Testis (tissue), 3 donors: Measurements from ENCODE around the gene CETP. TPM values are rescaled to one million over a fixed set of nuclear protein-coding genes. Genes with fewer than 3 reads are reported as not detected.

Experiments
- DNase-seq: peaks from one replicate; pipeline ENCODE4 v3.0.0-alpha.2; 2019
- H3K27ac ChIP-seq, 2 donors: fragments of 200-600 bp; sonication (generic); one replicate each; pipeline ENCODE4 v1.5.1; 2019
- H3K27me3 ChIP-seq: fragments of 200-600 bp; sonication (generic); one replicate; pipeline ENCODE4 v1.5.1; 2019
- H3K36me3 ChIP-seq: fragments of 200-600 bp; sonication (generic); one replicate; pipeline ENCODE4 v1.5.1; 2017; ENCODE audit warnings: low read depth; ENCODE audit errors: missing control alignments
- H3K4me1 ChIP-seq: fragments of 200-600 bp; sonication (generic); one replicate; pipeline ENCODE4 v1.5.1; 2019
- H3K4me3 ChIP-seq, 2 donors: fragments of 200-600 bp; sonication (generic); one replicate each; pipeline ENCODE4 v1.5.1; 2017 to 2019
- H3K9me3 ChIP-seq: fragments of 200-600 bp; sonication (generic); one replicate; pipeline ENCODE4 v1.5.1; 2017
- CTCF ChIP-seq, 3 experiments: fragments of 450-650 bp in 2 of 3; fragments of 200-600 bp in 1 of 3; sonication (generic) in 1 of 3; IDR thresholded peaks; one replicate each; pipeline ENCODE4 v1.5.1; 2016 to 2019; ENCODE audit warnings: antibody characterized with exemption in 3 of 3, mild to moderate bottlenecking in 2 of 3, moderate library complexity in 1 of 3
- POLR2A ChIP-seq: fragments of 450-650 bp; IDR thresholded peaks from one replicate; pipeline ENCODE4 v1.6.1; 2017; ENCODE audit warnings: antibody characterized with exemption, mild to moderate bottlenecking, moderate library complexity
- WGBS, 2 donors: methylation state at CpG; one replicate each; pipeline ENCODE4 v1.1.5; 2018; 5-methylcytosine and 5-hydroxymethylcytosine counted together
- intact Hi-C: fragments of 100-400 bp; cut with DNase I; formaldehyde crosslinking; loops from one replicate; pipeline ENCODE4 v1.15.1; 2023; ENCODE audit warnings: low total_unique reads
- polyA plus RNA-seq: library from polyadenylated mRNA; stranded (reverse); fragments of 350-450 nt; fragmentation: Illumina TruSeq; extraction: RNeasy Lipid Tissue Mini Kit (QIAGEN cat#74804); gene quantifications from one replicate; pipeline ENCODE4 v1.2.3, GENCODE V29; 2014; ENCODE audit warnings: low read depth, low replicate concordance; ENCODE audit not compliant: insufficient read depth
- total RNA-seq, 2 donors: library from RNA; depleted of rRNA; stranded (reverse); fragments of >200 nt; gene quantifications; one replicate each; pipeline ENCODE4 v1.2.3, GENCODE V29; 2016

The CETP gene
- total and polyA plus RNA-seq, 3 donors from 2014 or later, result 0.24 to 0.69 (median 0.50) TPM

GRCh38 chr16:57028086-57028485, 66.3 kb downstream of the CETP start:
- Histone ChIP-seq H3K4me1 (no peaks in the 10 kb centered on the region), H3K27me3 (no peaks in the 10 kb centered on the region), H3K36me3 (no peaks in the 10 kb centered on the region), H3K27ac (no peak overlapping the region), H3K9me3 (no peaks in the 10 kb centered on the region), H3K4me3 (no peak overlapping the region)
- intact Hi-C loops, result no loop called here
- no peak for TF ChIP-seq POLR2A
- no peak for TF ChIP-seq CTCF (IDR thresholded peaks at IDR 0.05)
- 78 to 82% methylated on average over 4 of the region's 4 CpGs for WGBS, 2 donors
- DNase-seq, result no peak

DNA sequence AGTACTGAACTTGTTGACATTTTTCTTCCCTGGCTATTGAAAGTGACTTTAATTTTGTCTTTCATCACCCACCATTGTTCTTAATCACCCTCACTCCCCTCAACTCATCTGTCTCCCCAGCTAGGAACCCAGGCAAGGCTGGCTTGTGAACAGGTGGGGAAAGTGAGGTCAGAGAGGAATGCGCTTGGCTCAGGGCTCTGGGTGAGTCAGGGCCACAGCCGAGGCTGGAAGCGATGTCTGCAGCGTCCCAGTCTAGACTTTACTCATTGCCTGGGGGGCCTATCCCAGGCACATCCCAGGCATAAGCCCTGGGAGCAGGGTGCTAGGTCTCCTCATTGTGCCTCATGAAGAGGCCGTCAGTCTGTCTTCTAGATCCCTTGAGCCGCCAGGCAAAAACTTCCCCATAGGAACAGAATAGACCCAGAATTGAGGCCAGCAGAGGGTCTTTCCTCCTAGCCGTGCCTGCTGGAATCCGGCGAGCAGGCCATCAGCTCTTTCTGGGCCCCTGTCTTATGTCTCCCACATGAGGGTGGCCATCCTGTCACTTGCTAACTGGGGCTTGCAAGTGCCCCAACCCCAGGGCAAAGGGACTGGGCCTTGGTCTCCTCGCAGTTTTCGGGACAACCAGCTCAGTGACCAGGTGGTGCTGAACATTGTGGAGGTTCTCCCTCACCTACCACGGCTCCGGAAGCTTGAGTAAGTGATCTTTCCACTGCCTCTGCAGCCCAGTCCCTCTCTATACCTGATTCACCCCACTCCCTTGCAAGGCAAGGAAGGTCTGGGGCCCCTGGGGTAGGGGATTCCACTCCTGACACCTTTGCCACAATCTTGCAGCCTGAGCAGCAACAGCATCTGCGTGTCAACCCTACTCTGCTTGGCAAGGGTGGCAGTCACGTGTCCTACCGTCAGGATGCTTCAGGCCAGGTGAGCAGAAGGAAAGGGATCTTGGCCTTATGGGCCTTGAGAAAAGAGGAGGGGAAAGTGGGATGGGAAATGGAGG, 67.7 kb downstream of the CETP start:
- Histone ChIP-seq H3K4me3 (no peak overlapping the region), H3K9me3 (no peaks in the 10 kb centered on the region), H3K4me1 (no peaks in the 10 kb centered on the region), H3K27ac (no peak overlapping the region), H3K27me3 (no peaks in the 10 kb centered on the region), H3K36me3 (no peaks in the 10 kb centered on the region)
- no peak for DNase-seq
- intact Hi-C loops, result no loop called here
- TF ChIP-seq CTCF (IDR thresholded peaks at IDR 0.05) (no peak), POLR2A (no peak)
- 94 to 96% methylated on average over 10 to 16 of the region's 16 CpGs for WGBS, 2 donors

- H3K36me3 ChIP-seq, result no peaks in the 10 kb centered on the region
- 89 to 90% methylated on average over 2 of the region's 2 CpGs for WGBS, 2 donors
Measured at GRCh38 chr16:57030346-57030902, 68.7 kb downstream of the CETP start.

GRCh38 chr16:57031156-57031555, 69.4 kb downstream of the CETP start:
- no peak for DNase-seq
- no peaks in the 10 kb centered on the region for H3K27me3 ChIP-seq
- no peaks in the 10 kb centered on the region for H3K4me1 ChIP-seq
- H3K4me3 ChIP-seq, result no peak overlapping the region
- no peaks in the 10 kb centered on the region for H3K9me3 ChIP-seq
- TF ChIP-seq POLR2A (no peak), CTCF (IDR thresholded peaks at IDR 0.05) (no peak)
- intact Hi-C loops, result no loop called here
- 93 to 96% methylated on average over 4 of the region's 4 CpGs for WGBS, 2 donors
- H3K27ac ChIP-seq, result no peak overlapping the region
- H3K36me3 ChIP-seq, result no peaks in the 10 kb centered on the region

More at GRCh38 chr16:57030346-57030902, 68.7 kb downstream of the CETP start:
- DNase-seq, result no peak
- no peak overlapping the region for H3K4me3 ChIP-seq
- no peaks in the 10 kb centered on the region for H3K4me1 ChIP-seq
- intact Hi-C loops, result no loop called here
- H3K9me3 ChIP-seq, result no peaks in the 10 kb centered on the region
- H3K27me3 ChIP-seq, result no peaks in the 10 kb centered on the region
- no peak for TF ChIP-seq CTCF (IDR thresholded peaks at IDR 0.05)
- no peak for TF ChIP-seq POLR2A
- H3K27ac ChIP-seq, result no peak overlapping the region
